Stimulated activated CD8-positive, alpha-beta memory T cell treated with anti-CD3 and anti-CD28 coated beads, Interleukin-7, amount 100 ng/mL, for 1 hour (primary cell): ENCODE measurements around the gene POLR3E.
"Not testable (repeated sequence)": the region's sequence is repeated elsewhere in the genome, so short reads cannot be mapped to it uniquely, and the experiment has no call there.

Experiments
- DNase-seq, 2 donors: peaks; one replicate each; pipeline ENCODE4 v3.0.0-alpha.2; 2020; ENCODE audit warnings: low read depth in 2 of 2

POLR3E gene

DNA sequence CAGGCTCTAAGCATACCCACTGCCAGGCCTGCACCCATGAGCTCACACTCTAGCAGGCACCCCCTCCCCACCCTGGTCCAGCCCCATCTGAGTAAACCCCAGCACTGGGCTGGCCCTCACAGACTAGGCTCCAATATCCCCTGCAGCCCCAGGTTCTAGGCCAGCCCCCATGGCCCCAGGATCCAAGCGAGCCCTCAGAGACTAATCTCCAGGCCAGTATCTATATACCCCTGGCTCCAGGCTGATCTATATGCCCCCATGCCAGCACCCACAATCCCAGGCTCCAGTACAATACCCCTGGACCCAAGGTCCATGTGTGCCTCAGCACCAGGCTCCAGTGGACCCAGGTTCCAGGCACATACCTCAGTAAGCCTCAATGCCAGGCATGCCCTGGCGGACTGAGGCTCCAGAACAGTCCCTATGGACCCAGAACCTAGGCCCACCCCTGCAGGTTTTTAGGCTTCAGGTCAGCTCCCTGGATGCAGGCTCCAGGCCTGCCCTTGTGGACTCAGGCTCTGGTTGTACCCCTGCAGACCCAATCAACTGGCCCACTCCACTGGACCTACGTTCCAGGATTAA lies 38.5 kb downstream of the POLR3E start:
- DNase-seq: no peak

DNA sequence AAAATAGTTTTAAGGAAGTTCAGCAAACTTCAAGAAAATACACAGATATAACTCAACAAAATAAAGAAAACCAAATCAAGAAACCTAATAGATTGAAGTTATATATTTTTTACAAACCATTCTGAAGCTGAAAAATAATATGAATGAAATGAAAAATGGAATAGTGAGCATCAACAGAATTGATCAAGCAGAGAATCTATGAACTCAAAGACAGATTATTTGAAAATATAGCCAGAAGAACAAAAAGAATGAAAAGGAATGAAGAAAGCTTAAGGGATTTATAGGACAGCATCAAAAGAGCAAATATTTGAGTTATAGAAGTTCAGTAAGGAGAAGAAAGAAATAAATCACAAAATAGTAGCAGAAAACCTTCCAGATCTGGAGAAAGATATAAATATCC lies 39.4 kb downstream of the POLR3E start:
- no peak for DNase-seq

- no peak for DNase-seq
Observed at GRCh38 chr16:22337045-22337444, 39.8 kb downstream of the POLR3E start.

DNA sequence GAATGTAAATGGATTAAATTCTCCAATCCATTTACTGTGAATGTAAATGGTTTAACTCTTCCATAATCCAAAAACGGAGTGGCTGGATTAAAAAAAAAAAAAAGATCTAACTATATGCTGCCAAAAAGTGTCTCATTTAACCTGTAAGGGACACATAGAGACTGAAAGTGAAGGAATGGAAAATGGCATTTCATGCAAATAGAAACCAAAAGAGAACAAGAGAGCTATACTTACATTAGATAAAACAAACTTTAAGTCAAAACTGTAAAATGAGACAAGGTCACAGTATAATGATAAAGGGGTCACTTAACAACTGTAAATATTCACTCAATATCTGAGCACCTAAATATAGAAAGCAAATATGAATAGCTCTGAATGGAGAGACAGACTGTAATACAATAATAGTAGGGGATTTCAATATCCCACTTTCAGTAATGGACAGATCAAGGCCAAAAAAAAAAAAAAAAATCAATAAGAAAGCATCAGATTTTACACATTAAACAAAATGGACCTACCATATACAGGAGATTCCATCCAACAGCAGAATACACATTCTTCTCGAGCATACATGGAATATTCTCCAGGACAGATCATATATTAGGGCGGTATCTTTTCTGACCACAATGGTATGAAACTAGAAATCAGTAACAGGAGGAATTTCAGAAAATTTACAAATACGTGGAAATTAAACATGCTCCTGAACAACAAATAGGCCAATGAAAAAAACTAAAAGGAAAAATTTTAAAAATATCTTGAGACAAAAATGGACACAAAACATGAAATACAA lies 40.8 kb downstream of the POLR3E start:
- DNase-seq: no peak

- DNase-seq: no peak
Observed at GRCh38 chr16:22340945-22341344, 43.7 kb downstream of the POLR3E start.

DNA sequence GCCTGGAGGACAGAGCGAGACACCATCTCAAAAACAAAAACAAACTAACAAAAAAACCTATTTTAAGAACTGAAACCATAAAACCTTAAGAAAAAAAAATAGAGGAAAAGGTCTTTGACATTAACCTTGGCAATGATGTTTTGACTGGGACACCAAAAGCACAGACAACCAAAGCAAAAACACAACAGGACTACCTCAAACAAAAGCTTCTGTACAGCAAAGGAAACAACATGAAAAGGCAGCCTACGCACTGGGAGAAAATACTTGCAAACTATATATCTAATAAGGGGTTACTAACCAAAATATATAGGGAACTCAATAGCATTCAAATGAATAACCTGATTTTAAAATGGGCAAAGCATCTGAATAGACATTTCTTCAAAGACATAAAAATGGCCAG lies 44.9 kb downstream of the POLR3E start:
- no peak for DNase-seq

GRCh38 chr16:22346483-22346882 lies 49.3 kb downstream of the POLR3E start:
- no peak for DNase-seq

DNA sequence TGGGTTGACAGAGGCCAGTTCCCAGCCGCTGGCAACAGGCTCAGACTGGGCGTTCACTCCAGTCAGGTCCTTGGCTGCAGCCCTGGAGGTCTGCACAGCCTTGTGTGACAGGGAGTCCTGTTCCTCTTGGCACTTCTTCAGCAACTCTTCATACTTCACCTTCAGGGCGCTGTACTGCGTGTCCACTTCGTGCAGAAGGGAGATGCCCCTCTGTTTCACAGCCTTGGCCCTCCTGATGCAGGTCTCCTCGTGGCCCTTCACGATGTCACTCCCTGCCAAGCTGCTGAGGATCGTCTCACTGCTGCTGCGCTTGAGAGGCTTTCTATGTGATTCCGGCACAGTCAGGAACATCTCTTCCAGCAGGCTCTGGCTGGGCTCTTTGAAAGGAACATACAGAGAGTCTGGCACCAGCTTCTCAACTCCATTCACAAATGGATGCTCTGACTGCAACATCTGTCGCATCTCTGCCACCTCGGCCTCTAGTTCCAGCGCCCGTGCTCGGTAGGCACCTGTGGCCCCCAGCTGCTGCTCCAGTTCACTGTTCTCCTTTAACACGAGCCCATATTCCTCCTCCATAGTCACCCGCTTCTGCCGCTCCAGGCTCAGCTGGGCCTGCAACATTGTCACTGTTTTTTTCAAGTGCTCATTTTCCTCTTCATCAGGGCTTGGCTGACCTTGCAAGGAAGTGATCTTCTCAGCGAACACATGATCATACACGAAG lies 50.1 kb downstream of the POLR3E start:
- no peak for DNase-seq

DNA sequence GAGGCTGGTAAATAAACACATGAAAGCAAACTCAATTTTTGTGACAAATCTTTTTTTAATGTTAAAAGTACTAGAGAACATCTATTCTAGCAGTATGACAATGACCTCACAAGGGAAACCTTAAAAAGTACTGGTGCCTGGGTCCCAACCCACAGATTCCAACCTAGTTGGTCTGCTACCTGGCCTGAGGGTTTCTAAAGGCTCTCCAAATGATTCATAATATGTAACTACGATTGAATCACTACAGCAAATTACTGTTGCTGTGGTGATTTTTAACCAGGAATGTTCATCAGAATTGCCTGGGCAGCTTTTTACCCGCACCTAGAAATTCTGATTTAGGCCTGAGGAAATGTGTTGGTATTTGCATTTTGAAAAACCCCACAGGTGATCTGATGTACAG lies 51.1 kb downstream of the POLR3E start:
- no peak for DNase-seq

DNA sequence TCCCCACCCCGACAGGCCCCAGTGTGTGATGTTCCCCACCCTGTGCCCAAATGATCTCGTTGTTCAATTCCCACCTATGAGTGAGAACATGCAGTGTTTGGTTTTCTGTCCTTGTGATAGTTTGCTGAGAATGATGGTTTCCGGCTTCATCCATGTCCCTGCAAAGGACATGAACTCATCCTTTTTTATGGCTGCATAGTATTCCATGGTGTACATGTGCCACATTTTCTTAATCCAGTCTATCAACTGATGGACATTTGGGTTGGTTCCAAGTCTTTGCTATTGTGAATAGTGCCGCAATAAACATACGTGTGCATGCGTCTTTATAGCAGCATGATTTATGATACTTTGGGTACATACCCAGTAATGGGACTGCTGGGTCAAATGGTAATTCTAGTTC lies 53.8 kb downstream of the POLR3E start:
- DNase-seq: not testable (repeated sequence)

DNA sequence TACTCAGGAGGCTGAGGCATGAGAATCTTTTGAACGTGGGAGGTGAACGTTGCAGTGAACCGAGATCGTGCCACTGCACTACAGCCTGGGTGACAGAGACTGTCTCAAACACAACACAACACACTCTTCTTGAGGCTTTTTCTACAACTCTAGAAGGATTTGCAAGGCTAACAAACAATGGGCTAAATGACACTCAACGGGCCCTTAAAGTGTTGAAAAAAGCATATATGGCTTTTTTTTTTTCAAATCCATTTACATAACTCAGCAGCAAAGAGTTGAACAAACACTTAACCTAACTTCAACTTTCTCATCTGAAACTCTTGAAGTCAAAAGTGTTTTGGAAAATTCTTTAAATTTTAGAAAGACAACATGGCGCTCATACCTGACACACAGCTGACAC lies 54.9 kb downstream of the POLR3E start:
- DNase-seq: no peak

- no peak for DNase-seq
Observed at GRCh38 chr16:22352723-22353122, 55.5 kb downstream of the POLR3E start.

DNA sequence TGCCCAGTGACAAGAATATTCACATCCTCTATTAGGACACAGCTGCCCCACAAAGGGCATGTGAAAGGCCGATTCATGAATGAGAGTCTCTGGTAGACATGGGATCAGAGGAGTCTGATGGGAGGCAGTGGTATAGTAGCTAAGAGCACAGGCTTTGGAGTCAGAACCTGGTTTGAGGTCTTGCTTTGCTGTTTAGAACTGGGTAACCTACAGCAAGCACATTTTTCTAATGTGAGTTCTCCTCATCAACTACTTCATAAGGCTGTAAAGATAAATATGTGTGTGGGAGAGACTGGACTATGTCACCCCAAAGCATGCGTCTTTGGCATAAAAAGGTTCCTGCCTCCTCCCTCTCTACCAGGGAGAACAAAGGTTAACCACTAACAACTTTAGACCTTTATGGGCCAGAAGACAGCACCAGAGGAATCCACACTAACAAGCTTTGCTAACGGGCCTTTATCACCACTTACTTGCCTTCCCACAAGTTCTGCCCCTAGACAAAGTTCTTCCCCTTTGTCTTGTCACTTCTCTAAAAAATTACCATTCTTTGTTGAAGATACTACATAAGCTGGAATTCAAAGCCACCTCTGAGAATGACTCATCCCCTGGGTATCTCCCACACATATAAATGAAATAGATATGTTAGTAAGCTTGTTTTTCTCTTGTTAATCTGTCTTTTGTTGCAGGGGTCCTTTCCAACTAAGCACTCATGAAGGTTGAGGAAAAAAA lies 56.1 kb downstream of the POLR3E start:
- no peak for DNase-seq

DNA sequence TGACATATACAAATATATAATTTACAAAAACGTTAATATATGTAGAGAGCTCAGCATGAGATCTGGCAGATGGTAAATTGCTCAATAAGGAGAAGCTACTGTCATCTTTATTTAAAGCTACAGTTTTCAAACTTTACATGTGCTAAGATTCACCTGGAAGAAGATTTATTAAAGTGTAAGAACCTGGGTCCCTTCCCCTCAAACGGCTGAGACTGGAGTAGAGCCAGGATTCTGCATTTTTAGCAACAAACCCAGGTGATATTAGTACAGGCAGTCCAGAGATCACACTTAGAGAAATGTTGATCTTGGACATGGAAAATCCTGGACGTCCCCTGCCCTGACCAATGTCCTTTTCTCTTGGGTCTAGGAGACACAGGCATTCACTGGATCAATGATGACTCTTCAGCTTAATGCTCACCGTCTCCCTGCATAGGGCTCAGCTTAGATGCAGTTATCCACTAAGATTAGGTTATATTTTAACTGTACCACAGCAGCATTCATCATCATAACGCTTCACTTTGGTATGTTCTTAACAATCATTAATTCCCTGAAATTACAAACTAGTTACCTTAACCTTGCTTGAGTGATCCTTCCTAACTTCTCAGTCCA lies 56.8 kb downstream of the POLR3E start:
- DNase-seq: no peak

DNA sequence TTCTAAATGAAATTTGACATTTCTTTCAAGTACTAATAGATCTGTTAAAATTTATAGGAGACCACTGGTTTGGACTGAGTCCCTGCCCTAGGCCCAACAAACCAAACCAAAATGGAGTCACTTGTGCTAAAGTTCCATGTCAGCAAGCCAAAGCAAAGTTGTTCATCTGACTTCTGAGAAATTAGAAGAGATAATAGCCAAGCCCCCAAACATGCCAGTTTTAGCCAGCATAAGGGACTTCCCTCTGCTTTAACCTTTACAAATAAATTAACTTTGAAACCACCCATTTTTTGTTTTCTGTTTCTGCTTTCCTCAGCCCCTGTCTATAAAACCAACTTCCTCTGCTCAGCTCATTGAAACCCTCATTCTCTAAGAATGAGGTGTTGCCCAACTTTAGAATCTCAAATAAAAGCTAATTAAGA lies 58.3 kb downstream of the POLR3E start:
- no peak for DNase-seq

GRCh38 chr16:22356930-22357634 lies 59.9 kb downstream of the POLR3E start:
- DNase-seq: no peak

- DNase-seq: no peak
Observed at GRCh38 chr16:22357635-22357971, 60.4 kb downstream of the POLR3E start.

GRCh38 chr16:22358000-22358399 lies 60.8 kb downstream of the POLR3E start:
- no peak for DNase-seq

GRCh38 chr16:22359679-22360078 lies 62.5 kb downstream of the POLR3E start:
- no peak for DNase-seq

DNA sequence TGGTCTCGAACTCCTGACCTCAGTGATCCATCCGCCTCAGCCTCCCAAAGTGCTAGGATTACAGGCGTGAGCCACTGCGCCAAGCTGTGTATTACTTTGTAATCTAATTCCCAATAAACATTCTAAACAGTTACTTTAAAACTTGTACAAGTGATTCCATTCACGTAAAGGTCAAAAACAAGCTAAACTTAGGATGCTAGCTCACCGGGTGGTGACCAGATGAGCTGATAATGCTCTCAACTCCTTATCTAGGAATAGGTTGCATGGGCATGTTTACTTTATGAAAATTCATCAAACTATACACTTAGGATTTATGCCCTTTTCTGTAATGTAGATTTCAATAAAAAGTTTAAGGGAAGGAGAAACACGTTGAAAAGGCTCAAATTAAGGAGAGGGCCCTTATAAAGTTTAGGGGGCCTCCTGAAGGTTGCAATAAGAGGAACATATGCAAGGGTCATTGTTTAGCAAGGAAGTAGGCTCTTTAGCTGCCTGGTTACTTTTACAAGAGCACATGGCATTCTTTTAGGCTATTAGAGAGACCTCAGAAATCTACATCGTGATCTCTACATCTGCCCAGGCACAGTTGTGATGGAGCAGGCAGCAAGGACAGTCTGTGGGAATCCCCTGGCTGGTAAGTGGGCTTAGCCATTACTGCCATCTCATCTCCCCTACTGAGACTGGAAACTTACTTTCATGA lies 63.9 kb downstream of the POLR3E start:
- no peak for DNase-seq

GRCh38 chr16:22364241-22364640 lies 67.0 kb downstream of the POLR3E start:
- no peak for DNase-seq
